ENCODE results near the gene PTAFR. TPM values are rescaled to one million over a fixed set of nuclear protein-coding genes. Genes with fewer than 3 reads are reported as not detected.

The PTAFR gene
- total and polyA plus RNA-seq, 2 donors (not counting 1 experiment from before 2014, with no cell fraction given) = 5.9 to 6.2 TPM

DNA sequence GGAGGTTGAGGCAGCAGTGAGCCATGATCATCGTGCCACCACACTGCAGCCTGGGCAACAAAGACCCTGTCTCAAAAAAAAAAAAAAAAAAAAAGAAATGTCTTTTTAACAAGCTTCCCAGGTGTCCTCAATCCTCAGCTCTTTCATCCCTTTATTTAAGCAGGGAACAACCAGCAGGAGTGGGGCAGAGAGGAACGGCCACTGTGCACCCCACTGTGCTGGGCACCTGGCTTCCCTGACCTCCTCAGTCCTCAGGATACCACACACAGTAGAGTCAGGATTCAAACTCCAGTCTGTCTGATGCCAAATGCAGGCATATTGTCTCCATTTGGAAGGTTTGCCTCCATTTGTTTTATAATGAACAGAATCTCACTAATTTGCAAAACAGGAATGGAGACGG, 19.8 kb upstream of the PTAFR start:
- intact Hi-C loops (cut with micrococcal nuclease) = no loop called here

DNA sequence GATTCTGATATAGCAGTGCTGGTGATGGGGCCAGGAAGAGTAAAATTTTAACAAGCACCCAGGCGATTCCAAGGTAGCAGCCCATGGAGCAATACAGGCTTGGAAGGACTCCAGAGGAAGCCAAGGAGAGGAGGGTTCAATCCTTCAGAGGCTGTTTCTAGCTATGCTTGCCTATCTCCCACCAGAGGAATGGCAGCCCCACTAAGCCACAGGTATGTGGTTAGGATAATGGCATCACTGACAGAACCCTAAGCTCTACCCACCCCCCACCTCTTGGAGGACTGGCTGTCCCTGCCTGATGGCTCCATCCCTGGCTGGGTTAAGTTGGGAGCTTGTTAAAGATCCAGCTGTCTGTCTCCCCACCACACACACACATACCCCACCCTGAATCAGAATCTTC, 19.3 kb upstream of the PTAFR start:
- Histone ChIP-seq H3K27ac (ENCODE audit: low read length in 2 of 2) (no peak overlapping the region), H2AFZ (ENCODE audit: insufficient read depth, low read depth, low read length, poor library complexity, severe bottlenecking) (no peak overlapping the region), H3K4me3 (ENCODE audit: control extremely low read depth in 1 of 5, extremely low read depth in 1 of 5, insufficient read depth in 1 of 5, low read depth in 2 of 5, low read length in 4 of 5) (no peak overlapping the region), H3K4me1 (ENCODE audit: control insufficient read depth in 2 of 2, insufficient read depth in 2 of 2, low read length in 2 of 2) (peaks cover 13 to 18% of the 10 kb centered on the region in 2 donors), H3K4me2 (replicated peaks; ENCODE audit: low read depth, low read length, poor library complexity, severe bottlenecking) (no peak overlapping the region), H4K20me1 (ENCODE audit: control insufficient read depth, insufficient read depth, low read length, poor library complexity, severe bottlenecking) (no peaks in the 10 kb centered on the region), H3K9me3 (ENCODE audit: control extremely low read depth in 1 of 3, control insufficient read depth in 2 of 3, insufficient read depth in 1 of 3, low read length in 2 of 3) (peaks cover 0 to 6% (median 0%) of the 10 kb centered on the region in 3 donors), H3K36me3 (replicated peaks in 1 of 2; ENCODE audit: control extremely low read depth in 1 of 2, control insufficient read depth in 1 of 2, extremely low read depth in 1 of 2, insufficient read depth in 2 of 2, low read length in 1 of 2) (peaks cover 3 to 32% of the 10 kb centered on the region in 2 experiments), H3K9ac (ENCODE audit: low read length) (no peak overlapping the region), H3K27me3 (replicated peaks in 1 of 4; ENCODE audit: control extremely low read depth in 1 of 4, control insufficient read depth in 3 of 4, insufficient read depth in 4 of 4, low read length in 3 of 4) (no peaks in the 10 kb centered on the region), H3K79me2 (ENCODE audit: control insufficient read depth, insufficient read depth, low read length) (no peaks in the 10 kb centered on the region)
- intact Hi-C loops (cut with micrococcal nuclease) = no loop called here
- POLR2A ChIA-PET = interaction anchor here (1.1 to 1.2 kb wide), 2 partner anchors 76 to 107 kb away, joined by 4 to 8 read pairs; partner anchors contain the start of gene EYA3
- CTCF ChIA-PET = interaction anchor here (0.6 to 2.3 kb wide), 6 partner anchors 13 to 134 kb away, joined by 3 to 10 read pairs (median 4); no protein-coding TSS in a partner anchor
- ATAC-seq (ENCODE audit: low read depth) = no peak
- Mint-ChIP-seq H3K4me1 (peaks cover 23% of the 10 kb centered on the region), H3K27ac (no peak overlapping the region), H3K9me3 (ENCODE audit: insufficient read depth) (no peaks in the 10 kb centered on the region), H3K27me3 (no peaks in the 10 kb centered on the region), H3K4me3 (no peak overlapping the region)
- TF ChIP-seq EZH2 (IDR thresholded peaks at IDR 0.05; ENCODE audit: borderline replicate concordance, insufficient read depth, low read depth, low read length, poor library complexity, severe bottlenecking) = no peak
- TF ChIP-seq, protein P1, sequence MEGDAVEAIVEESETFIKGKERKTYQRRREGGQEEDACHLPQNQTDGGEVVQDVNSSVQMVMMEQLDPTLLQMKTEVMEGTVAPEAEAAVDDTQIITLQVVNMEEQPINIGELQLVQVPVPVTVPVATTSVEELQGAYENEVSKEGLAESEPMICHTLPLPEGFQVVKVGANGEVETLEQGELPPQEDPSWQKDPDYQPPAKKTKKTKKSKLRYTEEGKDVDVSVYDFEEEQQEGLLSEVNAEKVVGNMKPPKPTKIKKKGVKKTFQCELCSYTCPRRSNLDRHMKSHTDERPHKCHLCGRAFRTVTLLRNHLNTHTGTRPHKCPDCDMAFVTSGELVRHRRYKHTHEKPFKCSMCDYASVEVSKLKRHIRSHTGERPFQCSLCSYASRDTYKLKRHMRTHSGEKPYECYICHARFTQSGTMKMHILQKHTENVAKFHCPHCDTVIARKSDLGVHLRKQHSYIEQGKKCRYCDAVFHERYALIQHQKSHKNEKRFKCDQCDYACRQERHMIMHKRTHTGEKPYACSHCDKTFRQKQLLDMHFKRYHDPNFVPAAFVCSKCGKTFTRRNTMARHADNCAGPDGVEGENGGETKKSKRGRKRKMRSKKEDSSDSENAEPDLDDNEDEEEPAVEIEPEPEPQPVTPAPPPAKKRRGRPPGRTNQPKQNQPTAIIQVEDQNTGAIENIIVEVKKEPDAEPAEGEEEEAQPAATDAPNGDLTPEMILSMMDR (IDR thresholded peaks at IDR 0.05) = no peak
- no peak for DNase-seq
- 100% methylated on average over 1 of the region's 1 CpG for WGBS (ENCODE audit: insufficient coverage)

More for the DNA sequence above, 19.8 kb upstream of the PTAFR start:
- Mint-ChIP-seq H3K27me3 (no peaks in the 10 kb centered on the region), H3K27ac (no peak overlapping the region), H3K4me1 (peaks cover 25% of the 10 kb centered on the region), H3K9me3 (ENCODE audit: insufficient read depth) (no peaks in the 10 kb centered on the region), H3K4me3 (no peak overlapping the region)
- Histone ChIP-seq H2AFZ (ENCODE audit: insufficient read depth, low read depth, low read length, poor library complexity, severe bottlenecking) (no peak overlapping the region), H4K20me1 (ENCODE audit: control insufficient read depth, insufficient read depth, low read length, poor library complexity, severe bottlenecking) (no peaks in the 10 kb centered on the region), H3K4me3 (ENCODE audit: control extremely low read depth in 1 of 5, extremely low read depth in 1 of 5, insufficient read depth in 1 of 5, low read depth in 2 of 5, low read length in 4 of 5) (no peak overlapping the region), H3K27me3 (replicated peaks in 1 of 4; ENCODE audit: control extremely low read depth in 1 of 4, control insufficient read depth in 3 of 4, insufficient read depth in 4 of 4, low read length in 3 of 4) (no peaks in the 10 kb centered on the region), H3K79me2 (ENCODE audit: control insufficient read depth, insufficient read depth, low read length) (no peaks in the 10 kb centered on the region), H3K9me3 (ENCODE audit: control extremely low read depth in 1 of 3, control insufficient read depth in 2 of 3, insufficient read depth in 1 of 3, low read length in 2 of 3) (peaks cover 0 to 6% (median 0%) of the 10 kb centered on the region in 3 donors), H3K27ac (ENCODE audit: low read length in 2 of 2) (no peak overlapping the region), H3K9ac (ENCODE audit: low read length) (no peak overlapping the region), H3K36me3 (replicated peaks in 1 of 2; ENCODE audit: control extremely low read depth in 1 of 2, control insufficient read depth in 1 of 2, extremely low read depth in 1 of 2, insufficient read depth in 2 of 2, low read length in 1 of 2) (peaks cover 3 to 38% of the 10 kb centered on the region in 2 experiments), H3K4me2 (replicated peaks; ENCODE audit: low read depth, low read length, poor library complexity, severe bottlenecking) (no peak overlapping the region), H3K4me1 (ENCODE audit: control insufficient read depth in 2 of 2, insufficient read depth in 2 of 2, low read length in 2 of 2) (peaks cover 13 to 18% of the 10 kb centered on the region in 2 donors)
- WGBS (ENCODE audit: insufficient coverage) = 100% methylated on average over 1 of the region's 3 CpGs
- DNase-seq (no peak), ATAC-seq (ENCODE audit: low read depth) (no peak)
- ChIA-PET POLR2A (interaction anchor here (0.6 to 1.2 kb wide), 4 partner anchors 76 to 385 kb away, joined by 4 to 8 read pairs (median 5); partner anchors contain the start of gene EYA3), CTCF (interaction anchor here (0.6 to 2.3 kb wide), 8 partner anchors 10 to 133 kb away, joined by 3 to 10 read pairs (median 5); no protein-coding TSS in a partner anchor)
- TF ChIP-seq, protein P1 (IDR thresholded peaks at IDR 0.05) = no peak
- no peak for TF ChIP-seq EZH2 (IDR thresholded peaks at IDR 0.05; ENCODE audit: borderline replicate concordance, insufficient read depth, low read depth, low read length, poor library complexity, severe bottlenecking)

All from B cell (primary cell).